Transverse colon (tissue), 4 donors: Measurements from ENCODE around the gene LRP1B. TPM values are rescaled to one million over a fixed set of nuclear protein-coding genes. Genes with fewer than 3 reads are reported as not detected.

Experiments
- DNase-seq: peaks from one replicate; pipeline ENCODE4 v3.0.0-alpha.2; 2019
- H3K27ac ChIP-seq, 4 donors: fragments of 200-600 bp; sonication (generic); 2 replicates each; pipeline ENCODE4 v1.5.1; 2016 to 2018; ENCODE audit warnings: inconsistent platforms in 4 of 4
- H3K27me3 ChIP-seq: fragments of 200-600 bp; sonication (generic); 2 replicates; pipeline ENCODE4 v1.5.1; 2017; ENCODE audit warnings: inconsistent platforms
- H3K36me3 ChIP-seq, 4 donors: fragments of 200-600 bp; sonication (generic); 2 replicates each; pipeline ENCODE4 v1.5.1; 2017 to 2019; ENCODE audit warnings: inconsistent platforms in 4 of 4
- H3K4me1 ChIP-seq, 4 donors: fragments of 200-600 bp; sonication (generic); 2 replicates each; pipeline ENCODE4 v1.5.1; 2017 to 2020; ENCODE audit warnings: inconsistent platforms in 4 of 4
- H3K4me3 ChIP-seq, 4 donors: fragments of 200-600 bp; sonication (generic); 1 replicate in 1 of 4; 2 replicates in 3 of 4; pipeline versions ENCODE4 v1.5.1 to v1.6.1; 2017 to 2019; ENCODE audit warnings: inconsistent platforms in 4 of 4
- H3K9me3 ChIP-seq, 2 donors: fragments of 200-600 bp; sonication (generic); 2 replicates each; pipeline ENCODE4 v1.5.1; 2017 to 2019; ENCODE audit warnings: inconsistent platforms in 2 of 2
- CTCF ChIP-seq, 5 experiments: fragments of 200-600 bp in 3 of 5; fragments of 450-650 bp in 2 of 5; sonication (generic) in 3 of 5; IDR thresholded peaks; 1 replicate in 2 of 5; 2 replicates in 3 of 5; pipeline ENCODE4 v1.5.1; 2016 to 2017; ENCODE audit warnings: antibody characterized with exemption in 5 of 5, inconsistent platforms in 3 of 5, mild to moderate bottlenecking in 2 of 5, moderate library complexity in 1 of 5
- EP300 ChIP-seq: sonication (generic); formaldehyde crosslinking; IDR thresholded peaks from one replicate; pipeline ENCODE4 v1.6.1; 2017; ENCODE audit warnings: antibody characterized with exemption, low read depth
- POLR2A ChIP-seq: fragments of 450-650 bp; IDR thresholded peaks from one replicate; pipeline ENCODE4 v1.6.1; 2016; ENCODE audit warnings: antibody characterized with exemption, mild to moderate bottlenecking, moderate library complexity
- POLR2AphosphoS5 ChIP-seq, 3 donors: sonication (generic); formaldehyde crosslinking; IDR thresholded peaks; one replicate each; pipeline ENCODE4 v1.6.1; 2016; ENCODE audit warnings: antibody characterized with exemption in 3 of 3
- WGBS, 2 donors: methylation state at CpG; one replicate each; pipeline ENCODE4 v1.1.5; 2018; ENCODE audit warnings: low coverage in 1 of 2; 5-methylcytosine and 5-hydroxymethylcytosine counted together
- in situ Hi-C, 4 donors: fragments of 200-750 bp; cut with MboI; loops; one replicate each; pipeline versions ENCODE4 v1.15.0 to v1.15.1; 2017; ENCODE audit warnings: low sequenced_read_pairs in 3 of 4, low pct_ligation_motif_present in 1 of 4, low pct_unique_long_range_greater_than_20kb in 1 of 4
- intact Hi-C: fragments of 100-400 bp; cut with DNase I; formaldehyde crosslinking; loops from one replicate; pipeline ENCODE4 v1.15.1; 2023; ENCODE audit warnings: low total_unique reads
- small RNA-seq, 4 donors: library from RNA; depleted of rRNA; stranded (forward); fragments of <200 nt; gene quantifications; one replicate each; pipeline ENCODE3, GENCODE V24; 2016
- total RNA-seq, 4 donors: library from RNA; depleted of rRNA; stranded (reverse); fragments of >200 nt; gene quantifications; one replicate each; pipeline ENCODE4 v1.1.0, GENCODE V29; 2016

The LRP1B gene
- total RNA-seq, 4 donors from 2014 or later: 0.48 to 5.4 (median 0.82) TPM; not detected in 1

GRCh38 chr2:140186313-140186712 is 1944.5 kb downstream of the LRP1B start:
- DNase-seq: no peak
- in situ Hi-C loops (no loop called here), intact Hi-C loops (loop anchor here (10.0 kb wide), 1 partner anchor 1858 kb away; no protein-coding TSS in a partner anchor)
- no peaks in the 10 kb centered on the region for H3K4me1 ChIP-seq
- H3K27ac ChIP-seq: no peak overlapping the region
- no peaks in the 10 kb centered on the region for H3K9me3 ChIP-seq
- no peak overlapping the region for H3K4me3 ChIP-seq
- no peaks in the 10 kb centered on the region for H3K36me3 ChIP-seq
- no peaks in the 10 kb centered on the region for H3K27me3 ChIP-seq
- WGBS, 2 donors: 84 to 86% methylated on average over 4 of the region's 4 CpGs
- TF ChIP-seq POLR2AphosphoS5 (IDR thresholded peaks at IDR 0.05) (no peak), POLR2A (no peak)

- in situ Hi-C loops: no loop called here
- Histone ChIP-seq H3K27me3 (no peaks in the 10 kb centered on the region), H3K27ac (no peak overlapping the region), H3K4me1 (no peaks in the 10 kb centered on the region), H3K36me3 (no peaks in the 10 kb centered on the region), H3K4me3 (no peak overlapping the region), H3K9me3 (no peaks in the 10 kb centered on the region)
- intact Hi-C loops: loop anchor here (10.0 kb wide), 1 partner anchor 1860 kb away; no protein-coding TSS in a partner anchor
- TF ChIP-seq CTCF (IDR thresholded peaks at IDR 0.05) (no peak), POLR2AphosphoS5 (IDR thresholded peaks at IDR 0.05) (no peak), POLR2A (no peak), EP300 (no peak)
- no peak for DNase-seq
Observed at GRCh38 chr2:140185076-140185475, 1945.7 kb downstream of the LRP1B start.

- intact Hi-C loops (loop anchor here (10.0 kb wide), 1 partner anchor 1862 kb away; no protein-coding TSS in a partner anchor), in situ Hi-C loops (no loop called here)
- WGBS, 2 donors: 58 to 67% methylated on average over 6 of the region's 6 CpGs
- Histone ChIP-seq H3K9me3 (no peaks in the 10 kb centered on the region), H3K4me1 (no peaks in the 10 kb centered on the region), H3K36me3 (no peaks in the 10 kb centered on the region), H3K27ac (no peak overlapping the region), H3K4me3 (no peak overlapping the region), H3K27me3 (no peaks in the 10 kb centered on the region)
- TF ChIP-seq POLR2AphosphoS5 (IDR thresholded peaks at IDR 0.05) (no peak), CTCF (IDR thresholded peaks at IDR 0.05) (no peak), POLR2A (no peak), EP300 (no peak)
- no peak for DNase-seq
Observed at GRCh38 chr2:140183056-140183765, 1947.6 kb downstream of the LRP1B start.

Small RNA genes lying within 50 kb of the gene (small RNA-seq; reads per million reads assigned to genes)
- 0 reads per million in 4 donors for gene AC068287.1
- gene MTCO1P44: 0 reads per million in 4 donors
- gene RF00019: 0 reads per million in 4 donors
- 0 reads per million in 4 donors for gene RF02271
- 0 reads per million in 4 donors for gene RNU6-904P
